ENCODE measurements around the gene SFRP5. TPM values are rescaled to one million over a fixed set of nuclear protein-coding genes. Genes with fewer than 3 reads are reported as not detected.

The SFRP5 gene
- total and polyA plus RNA-seq, 2 of the 13 experiments (the other 11 are each of a cell fraction or from before 2014, with no cell fraction given) = 0.32 to 1.7 TPM

DNA sequence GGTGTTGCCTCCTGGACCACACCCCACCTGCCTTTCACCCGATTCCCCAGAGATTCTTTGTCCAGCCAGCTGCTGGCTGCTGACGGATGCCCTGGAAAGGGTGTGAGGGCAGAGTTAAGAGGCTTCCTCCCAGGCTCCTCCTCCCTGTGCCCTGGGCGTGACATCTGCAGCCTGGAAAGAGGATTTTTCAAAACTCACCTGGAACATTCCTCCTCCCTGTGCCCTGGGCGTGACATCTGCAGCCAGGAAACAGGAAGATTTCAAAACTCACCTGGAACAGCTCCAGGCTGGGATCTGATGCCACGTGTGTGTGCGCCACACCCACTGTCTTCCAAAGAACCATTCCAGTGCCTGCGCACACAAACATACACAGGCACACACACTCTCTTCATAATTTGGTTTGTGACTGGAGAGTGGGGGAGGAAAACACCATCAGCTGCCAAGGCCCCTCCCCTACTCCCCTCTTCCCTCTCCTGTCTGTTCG is 53.1 kb downstream of the SFRP5 start (continued):
- TF ChIP-seq, protein P1, sequence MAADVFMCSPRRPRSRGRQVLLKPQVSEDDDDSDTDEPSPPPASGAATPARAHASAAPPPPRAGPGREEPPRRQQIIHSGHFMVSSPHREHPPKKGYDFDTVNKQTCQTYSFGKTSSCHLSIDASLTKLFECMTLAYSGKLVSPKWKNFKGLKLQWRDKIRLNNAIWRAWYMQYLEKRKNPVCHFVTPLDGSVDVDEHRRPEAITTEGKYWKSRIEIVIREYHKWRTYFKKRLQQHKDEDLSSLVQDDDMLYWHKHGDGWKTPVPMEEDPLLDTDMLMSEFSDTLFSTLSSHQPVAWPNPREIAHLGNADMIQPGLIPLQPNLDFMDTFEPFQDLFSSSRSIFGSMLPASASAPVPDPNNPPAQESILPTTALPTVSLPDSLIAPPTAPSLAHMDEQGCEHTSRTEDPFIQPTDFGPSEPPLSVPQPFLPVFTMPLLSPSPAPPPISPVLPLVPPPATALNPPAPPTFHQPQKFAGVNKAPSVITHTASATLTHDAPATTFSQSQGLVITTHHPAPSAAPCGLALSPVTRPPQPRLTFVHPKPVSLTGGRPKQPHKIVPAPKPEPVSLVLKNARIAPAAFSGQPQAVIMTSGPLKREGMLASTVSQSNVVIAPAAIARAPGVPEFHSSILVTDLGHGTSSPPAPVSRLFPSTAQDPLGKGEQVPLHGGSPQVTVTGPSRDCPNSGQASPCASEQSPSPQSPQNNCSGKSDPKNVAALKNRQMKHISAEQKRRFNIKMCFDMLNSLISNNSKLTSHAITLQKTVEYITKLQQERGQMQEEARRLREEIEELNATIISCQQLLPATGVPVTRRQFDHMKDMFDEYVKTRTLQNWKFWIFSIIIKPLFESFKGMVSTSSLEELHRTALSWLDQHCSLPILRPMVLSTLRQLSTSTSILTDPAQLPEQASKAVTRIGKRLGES (CRISPR knock-in tag; IDR thresholded peaks at IDR 0.05; ENCODE audit: borderline replicate concordance) = no peak
- TF ChIP-seq NFATC3 (CRISPR knock-in tag; IDR thresholded peaks at IDR 0.05) (no peak), KDM4B (CRISPR knock-in tag; IDR thresholded peaks at IDR 0.05) (0 out of 2 replicates have a peak, but pooled peaks have one; percentile 9), ZNF607 (CRISPR knock-in tag; IDR thresholded peaks at IDR 0.05; ENCODE audit: borderline replicate concordance) (no peak), HNRNPH1 (optimal IDR thresholded peaks at IDR 0.05; ENCODE audit: low read depth, low read length) (no peak), ZNF143 (CRISPR knock-in tag; IDR thresholded peaks at IDR 0.05) (no peak), ZNF136 (CRISPR knock-in tag; IDR thresholded peaks at IDR 0.05; ENCODE audit: low read depth) (no peak), ZNF317 (CRISPR knock-in tag; IDR thresholded peaks at IDR 0.05) (no peak), SP5 (CRISPR knock-in tag; IDR thresholded peaks at IDR 0.05; ENCODE audit: borderline replicate concordance, low read depth) (peak; percentile 44; the same call in 1 of the 2 replicates), ETV5 (CRISPR knock-in tag; IDR thresholded peaks at IDR 0.05; ENCODE audit: borderline replicate concordance) (peak; percentile 45; the same call in 1 of the 2 replicates), KMT2B (CRISPR knock-in tag; IDR thresholded peaks at IDR 0.05) (no peak), RARG (CRISPR knock-in tag; IDR thresholded peaks at IDR 0.05; ENCODE audit: low read depth) (no peak), TMF1 (CRISPR knock-in tag; IDR thresholded peaks at IDR 0.05; ENCODE audit: low read depth) (no peak), TGIF2 (CRISPR knock-in tag; IDR thresholded peaks at IDR 0.05) (0 out of 2 replicates have a peak, but pooled peaks have one; percentile 66), TBX2 (CRISPR knock-in tag; IDR thresholded peaks at IDR 0.05; ENCODE audit: borderline replicate concordance) (no peak), MBNL3 (CRISPR knock-in tag; conservative IDR thresholded peaks at IDR 0.05) (no peak)
- TF ChIP-seq, protein P2, sequence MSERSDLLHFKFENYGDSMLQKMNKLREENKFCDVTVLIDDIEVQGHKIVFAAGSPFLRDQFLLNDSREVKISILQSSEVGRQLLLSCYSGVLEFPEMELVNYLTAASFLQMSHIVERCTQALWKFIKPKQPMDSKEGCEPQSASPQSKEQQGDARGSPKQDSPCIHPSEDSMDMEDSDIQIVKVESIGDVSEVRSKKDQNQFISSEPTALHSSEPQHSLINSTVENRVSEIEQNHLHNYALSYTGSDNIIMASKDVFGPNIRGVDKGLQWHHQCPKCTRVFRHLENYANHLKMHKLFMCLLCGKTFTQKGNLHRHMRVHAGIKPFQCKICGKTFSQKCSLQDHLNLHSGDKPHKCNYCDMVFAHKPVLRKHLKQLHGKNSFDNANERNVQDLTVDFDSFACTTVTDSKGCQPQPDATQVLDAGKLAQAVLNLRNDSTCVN (CRISPR knock-in tag; IDR thresholded peaks at IDR 0.05; ENCODE audit: borderline replicate concordance) = no peak
- TF ChIP-seq, protein P3, sequence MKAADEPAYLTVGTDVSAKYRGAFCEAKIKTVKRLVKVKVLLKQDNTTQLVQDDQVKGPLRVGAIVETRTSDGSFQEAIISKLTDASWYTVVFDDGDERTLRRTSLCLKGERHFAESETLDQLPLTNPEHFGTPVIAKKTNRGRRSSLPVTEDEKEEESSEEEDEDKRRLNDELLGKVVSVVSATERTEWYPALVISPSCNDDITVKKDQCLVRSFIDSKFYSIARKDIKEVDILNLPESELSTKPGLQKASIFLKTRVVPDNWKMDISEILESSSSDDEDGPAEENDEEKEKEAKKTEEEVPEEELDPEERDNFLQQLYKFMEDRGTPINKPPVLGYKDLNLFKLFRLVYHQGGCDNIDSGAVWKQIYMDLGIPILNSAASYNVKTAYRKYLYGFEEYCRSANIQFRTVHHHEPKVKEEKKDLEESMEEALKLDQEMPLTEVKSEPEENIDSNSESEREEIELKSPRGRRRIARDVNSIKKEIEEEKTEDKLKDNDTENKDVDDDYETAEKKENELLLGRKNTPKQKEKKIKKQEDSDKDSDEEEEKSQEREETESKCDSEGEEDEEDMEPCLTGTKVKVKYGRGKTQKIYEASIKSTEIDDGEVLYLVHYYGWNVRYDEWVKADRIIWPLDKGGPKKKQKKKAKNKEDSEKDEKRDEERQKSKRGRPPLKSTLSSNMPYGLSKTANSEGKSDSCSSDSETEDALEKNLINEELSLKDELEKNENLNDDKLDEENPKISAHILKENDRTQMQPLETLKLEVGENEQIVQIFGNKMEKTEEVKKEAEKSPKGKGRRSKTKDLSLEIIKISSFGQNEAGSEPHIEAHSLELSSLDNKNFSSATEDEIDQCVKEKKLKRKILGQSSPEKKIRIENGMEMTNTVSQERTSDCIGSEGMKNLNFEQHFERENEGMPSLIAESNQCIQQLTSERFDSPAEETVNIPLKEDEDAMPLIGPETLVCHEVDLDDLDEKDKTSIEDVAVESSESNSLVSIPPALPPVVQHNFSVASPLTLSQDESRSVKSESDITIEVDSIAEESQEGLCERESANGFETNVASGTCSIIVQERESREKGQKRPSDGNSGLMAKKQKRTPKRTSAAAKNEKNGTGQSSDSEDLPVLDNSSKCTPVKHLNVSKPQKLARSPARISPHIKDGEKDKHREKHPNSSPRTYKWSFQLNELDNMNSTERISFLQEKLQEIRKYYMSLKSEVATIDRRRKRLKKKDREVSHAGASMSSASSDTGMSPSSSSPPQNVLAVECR (CRISPR knock-in tag; IDR thresholded peaks at IDR 0.05; ENCODE audit: borderline replicate concordance) = peak; percentile 42; the same call in 1 of the 2 replicates
- TF ChIP-seq, protein P4, sequence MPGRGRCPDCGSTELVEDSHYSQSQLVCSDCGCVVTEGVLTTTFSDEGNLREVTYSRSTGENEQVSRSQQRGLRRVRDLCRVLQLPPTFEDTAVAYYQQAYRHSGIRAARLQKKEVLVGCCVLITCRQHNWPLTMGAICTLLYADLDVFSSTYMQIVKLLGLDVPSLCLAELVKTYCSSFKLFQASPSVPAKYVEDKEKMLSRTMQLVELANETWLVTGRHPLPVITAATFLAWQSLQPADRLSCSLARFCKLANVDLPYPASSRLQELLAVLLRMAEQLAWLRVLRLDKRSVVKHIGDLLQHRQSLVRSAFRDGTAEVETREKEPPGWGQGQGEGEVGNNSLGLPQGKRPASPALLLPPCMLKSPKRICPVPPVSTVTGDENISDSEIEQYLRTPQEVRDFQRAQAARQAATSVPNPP (CRISPR knock-in tag; IDR thresholded peaks at IDR 0.05) = no peak
